Hepatocyte (in vitro differentiated cells): ENCODE data around the gene BTG3.

Experiments used
- CTCF ChIP-seq: fragments of 200-600 bp; sonication (generic); IDR thresholded peaks from 2 replicates; pipeline ENCODE4 v1.5.1; 2016; ENCODE audit warnings: antibody characterized with exemption, mild to moderate bottlenecking; ENCODE audit not compliant: poor library complexity
- EZH2 ChIP-seq: fragments of 200-600 bp; sonication (generic); IDR thresholded peaks from 2 replicates; pipeline ENCODE4 v1.6.1; 2016; ENCODE audit warnings: antibody characterized with exemption, mild to moderate bottlenecking, borderline replicate concordance

DNA sequence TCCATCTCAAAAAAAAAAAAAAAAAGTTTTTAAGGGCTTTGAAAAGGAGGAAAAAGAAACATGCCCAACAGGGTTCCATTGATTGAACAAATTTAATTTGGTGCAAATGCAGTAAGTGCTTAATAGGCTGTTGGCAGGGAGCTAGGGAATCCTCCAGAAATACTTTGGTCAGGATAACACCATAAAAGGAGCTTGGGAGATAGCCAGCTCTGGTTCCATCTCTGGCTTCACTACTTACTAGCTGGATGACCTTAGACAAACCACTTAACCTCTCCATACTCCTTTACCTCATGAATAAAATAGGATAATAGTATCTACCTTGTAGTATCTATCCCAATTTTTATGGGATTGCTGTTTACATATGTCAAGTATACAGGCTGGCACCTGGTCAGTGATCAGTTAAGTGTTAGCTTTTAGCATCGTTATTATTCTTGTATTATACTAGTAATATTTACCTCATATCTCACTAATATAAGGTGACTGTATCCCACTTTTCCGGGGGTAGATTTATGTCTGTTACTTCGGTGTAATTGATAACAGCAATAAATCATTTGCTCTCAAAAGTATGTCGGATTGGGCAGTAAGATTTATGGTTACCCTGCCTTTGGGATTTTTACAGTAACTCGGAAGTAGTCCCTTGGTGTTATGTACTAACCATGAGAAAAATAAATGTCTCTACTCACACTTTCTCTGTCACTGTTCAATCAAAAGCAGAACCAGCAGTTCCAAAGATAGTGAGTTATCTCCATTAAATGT is 36.4 kb downstream of the BTG3 start:
- TF ChIP-seq EZH2 (no peak), CTCF (no peak)
